RPMI7951 (cell line): ENCODE results near the gene CD59. TPM values are rescaled to one million over a fixed set of nuclear protein-coding genes. Genes with fewer than 3 reads are reported as not detected.

ENCODE experiments used
- DNase-seq: peaks from one replicate; pipeline ENCODE4 v3.0.0-alpha.2; 2012; ENCODE audit warnings: low read depth
- total RNA-seq: library from RNA; depleted of rRNA; stranded (reverse); fragments of >200 nt; shearing (Covaris generic); gene quantifications from 2 replicates; pipeline ENCODE4 v1.2.3, GENCODE V29; 2014; rRNA removed

Gene CD59
- total RNA-seq = 118 TPM in 2 replicates

GRCh38 chr11:33736148-33736812, at the start of gene CD59:
CD59 (minus strand) TSS chr11:33736423; CDS start chr11:33722445, 13,978 bp downstream.
- DNase-seq = peak; percentile 85

- no peak for DNase-seq
Observed at GRCh38 chr11:33785609-33786008, 49.4 kb upstream of the CD59 start.

GRCh38 chr11:33779849-33780528, 43.8 kb upstream of the CD59 start:
- peak; percentile 19 for DNase-seq

DNA sequence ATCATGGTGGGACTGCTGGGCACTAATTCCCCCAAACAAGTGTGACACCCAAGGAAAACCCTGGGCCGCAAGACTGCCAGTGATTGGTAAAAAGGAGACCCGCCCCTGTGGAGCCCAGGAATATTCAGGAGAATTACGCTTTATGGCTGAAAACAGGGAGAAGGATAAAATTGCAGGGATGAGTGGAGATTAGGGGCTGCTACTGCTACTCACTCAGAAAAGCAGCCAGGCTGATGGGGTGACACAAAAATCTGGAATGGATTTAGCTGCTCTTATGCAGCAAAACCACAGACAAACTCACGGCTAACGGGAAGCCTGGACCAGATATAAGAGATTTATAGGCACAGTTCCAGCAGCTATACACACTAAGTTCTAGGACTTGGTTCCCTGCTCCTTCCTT, 42.5 kb upstream of the CD59 start:
- DNase-seq = peak; percentile 74

DNA sequence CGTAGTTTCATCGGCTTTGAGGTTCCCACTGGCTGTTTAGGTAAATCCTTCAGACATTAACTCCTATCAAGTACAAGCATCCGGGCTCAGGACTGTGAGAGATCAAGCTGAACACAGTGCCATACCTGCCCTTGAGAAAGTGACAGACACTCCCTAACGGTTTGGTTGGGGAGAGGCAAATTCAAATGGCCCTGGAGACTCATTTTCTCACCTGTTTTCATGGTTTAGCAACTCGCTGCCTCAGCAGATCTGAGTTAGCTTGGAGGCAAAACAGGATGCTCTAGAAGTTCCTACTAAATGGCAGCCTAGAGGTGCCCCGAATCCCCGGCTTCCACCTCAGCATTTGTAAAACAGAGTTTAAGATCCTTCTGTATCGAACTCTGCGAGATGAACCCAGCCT, 41.7 kb upstream of the CD59 start:
- no peak for DNase-seq

DNA sequence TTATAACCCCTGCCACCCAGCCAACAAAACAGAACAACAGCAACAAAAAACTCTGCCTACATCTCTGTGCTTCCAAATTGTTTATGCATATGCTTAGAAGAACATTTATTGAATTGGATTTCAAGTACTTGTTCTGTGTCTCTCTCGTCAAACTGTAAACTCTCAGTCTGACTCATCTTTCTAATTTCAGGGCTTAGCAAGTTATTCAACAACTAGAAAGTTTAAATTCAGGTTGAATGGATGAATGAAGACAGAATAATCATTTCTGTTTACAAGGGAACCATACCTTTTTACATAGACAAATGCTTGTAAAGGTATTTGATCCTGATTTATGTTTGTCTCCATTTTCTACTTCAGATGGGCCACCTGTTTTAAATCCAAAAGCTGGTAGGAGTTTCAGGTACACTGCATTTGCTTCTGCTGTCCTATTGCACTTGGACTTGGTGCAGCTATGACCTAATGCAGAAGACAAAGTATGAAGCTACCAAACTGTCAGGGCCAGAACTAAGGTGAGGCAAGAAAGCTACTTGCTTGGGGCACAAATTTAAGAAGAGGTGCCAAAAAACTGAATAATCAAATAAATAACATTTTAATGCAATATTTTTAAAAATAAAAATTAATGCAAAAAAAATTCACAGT, 39.7 kb upstream of the CD59 start:
- DNase-seq = no peak

DNA sequence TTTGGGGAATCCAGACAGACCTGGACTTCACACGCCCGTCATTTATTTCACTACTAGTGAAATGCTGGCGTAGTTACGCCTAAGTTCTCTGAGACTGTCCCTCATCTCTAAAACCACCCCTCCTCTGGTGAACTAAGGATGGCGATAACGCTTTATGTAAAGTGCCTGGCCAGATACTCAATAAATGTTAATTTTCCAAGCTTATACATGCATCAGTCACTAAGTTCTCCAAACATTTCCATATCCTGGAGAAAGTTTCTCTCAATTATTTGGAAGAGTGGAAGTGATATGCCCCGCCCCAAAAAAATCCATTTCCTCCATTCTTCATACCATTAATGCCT, 39.2 kb upstream of the CD59 start:
- DNase-seq = no peak

GRCh38 chr11:33774736-33775466, 38.7 kb upstream of the CD59 start:
- DNase-seq = no peak

GRCh38 chr11:33773987-33774735, 37.9 kb upstream of the CD59 start, which contains the start of gene FBXO3:
FBXO3 (minus strand) TSS chr11:33774520; CDS start chr11:33774497, 23 bp downstream.
- peak; percentile 81 for DNase-seq

GRCh38 chr11:33773404-33773986, 37.3 kb upstream of the CD59 start:
- peak; percentile 4 for DNase-seq

GRCh38 chr11:33772870-33773269, 36.6 kb upstream of the CD59 start:
- no peak for DNase-seq

DNA sequence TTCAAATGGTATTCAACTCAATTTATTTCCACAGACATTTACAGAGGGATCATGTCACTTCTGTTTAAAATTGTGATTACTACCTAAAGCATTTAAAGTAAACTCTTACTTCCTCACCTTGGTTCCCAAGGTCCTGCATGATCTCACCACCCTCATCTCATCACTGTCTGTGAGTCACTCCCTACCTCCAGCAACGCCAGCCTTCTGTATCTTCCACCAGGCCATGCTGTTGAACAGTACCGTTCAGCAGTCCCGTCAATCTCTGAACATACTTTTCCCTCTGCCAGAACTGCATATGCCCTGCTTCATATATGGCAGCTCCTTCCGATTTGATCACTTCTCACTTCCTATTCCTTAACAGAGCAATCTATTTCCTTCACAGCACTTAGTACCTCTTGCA, 36.1 kb upstream of the CD59 start:
- DNase-seq = no peak

GRCh38 chr11:33770236-33770635, 34.0 kb upstream of the CD59 start:
- no peak for DNase-seq

- no peak for DNase-seq
Observed at GRCh38 chr11:33769542-33769941, 33.3 kb upstream of the CD59 start.

DNA sequence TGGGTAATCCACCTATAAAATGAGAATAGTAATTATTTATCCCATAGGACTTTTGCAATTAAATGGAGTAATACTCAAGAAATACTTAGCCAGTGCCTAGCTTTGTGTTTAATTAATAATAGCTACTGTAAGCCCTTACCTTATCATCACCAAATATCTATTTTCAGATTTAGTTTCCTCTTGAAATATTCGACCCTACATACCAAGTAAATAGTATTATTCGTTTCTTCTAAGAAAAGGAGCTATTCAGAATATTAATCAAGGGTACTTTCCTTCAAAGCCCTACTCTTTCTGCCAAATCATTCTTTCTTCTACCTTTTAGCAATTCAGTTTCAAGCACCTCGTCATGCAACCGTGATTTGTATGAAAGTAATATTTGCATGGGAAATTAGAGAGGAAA, 31.4 kb upstream of the CD59 start:
- no peak for DNase-seq

DNA sequence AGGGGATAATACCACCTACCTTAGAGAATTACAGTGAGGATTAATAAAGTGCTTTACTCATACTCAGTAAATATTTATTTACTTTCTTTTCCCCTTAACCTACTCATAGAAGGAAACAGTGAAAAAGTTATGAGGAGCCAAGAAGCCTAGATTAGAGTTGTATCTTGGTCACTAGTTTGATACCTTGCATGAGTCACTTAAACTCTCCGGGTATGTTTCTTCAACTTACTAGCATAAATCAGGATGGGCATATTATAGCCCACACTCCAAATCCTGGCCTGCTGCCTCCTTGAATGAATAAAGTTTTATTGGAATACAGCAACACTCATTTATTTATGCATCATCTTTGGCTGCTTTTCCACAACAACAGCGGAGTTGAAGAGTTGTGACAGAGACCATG, 29.9 kb upstream of the CD59 start:
- no peak for DNase-seq

DNA sequence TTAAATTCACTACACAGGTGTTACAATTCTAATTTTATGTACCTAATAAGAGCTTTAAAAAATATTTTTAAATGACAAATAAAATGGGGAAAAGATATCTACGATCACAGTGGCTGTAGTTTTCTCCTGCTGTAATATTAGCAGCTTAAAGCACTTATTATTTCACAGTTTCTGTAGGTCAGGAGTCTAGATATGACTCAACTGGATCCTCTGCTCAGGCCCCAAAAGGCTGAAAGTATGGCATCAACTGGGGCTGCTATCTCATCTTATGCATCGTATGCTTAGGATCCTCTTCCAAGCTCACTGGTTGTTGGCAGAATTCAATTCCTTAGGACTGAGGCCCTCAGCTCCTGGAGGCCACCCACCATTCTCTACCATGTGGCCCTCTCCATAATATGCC, 25.2 kb upstream of the CD59 start:
- no peak for DNase-seq

DNA sequence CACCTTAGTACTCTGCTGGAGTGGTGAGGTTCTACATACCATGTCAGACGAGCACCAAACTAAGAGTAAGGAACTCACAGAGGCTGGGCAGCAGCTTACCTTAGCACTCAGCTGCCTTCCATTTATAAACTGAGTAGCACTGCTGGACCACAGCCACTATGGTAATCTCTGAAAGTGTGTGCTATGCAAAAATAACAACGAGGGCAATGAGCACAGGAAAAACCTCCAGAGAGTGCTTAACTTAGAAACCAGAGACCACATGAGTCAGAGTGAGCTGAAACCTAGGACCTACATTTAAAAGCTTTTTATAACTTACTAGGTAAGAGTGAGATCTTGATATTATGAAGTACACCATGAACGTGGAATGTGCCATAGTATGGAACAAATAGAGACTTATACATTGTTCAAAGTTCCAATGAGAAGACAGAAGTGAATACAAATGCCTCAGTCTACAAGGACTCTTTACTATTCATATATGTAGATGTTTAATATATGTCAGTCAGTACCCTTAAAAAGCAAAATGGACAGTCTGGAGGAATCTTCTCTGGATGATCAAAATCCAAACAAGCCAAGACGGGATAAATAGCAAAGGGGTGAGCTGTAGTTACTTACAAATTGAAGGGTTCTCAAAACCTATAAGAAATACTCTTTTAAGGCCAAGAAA, 17.2 kb upstream of the CD59 start:
- no peak for DNase-seq

GRCh38 chr11:33751878-33752277, 15.7 kb upstream of the CD59 start:
- no peak for DNase-seq

DNA sequence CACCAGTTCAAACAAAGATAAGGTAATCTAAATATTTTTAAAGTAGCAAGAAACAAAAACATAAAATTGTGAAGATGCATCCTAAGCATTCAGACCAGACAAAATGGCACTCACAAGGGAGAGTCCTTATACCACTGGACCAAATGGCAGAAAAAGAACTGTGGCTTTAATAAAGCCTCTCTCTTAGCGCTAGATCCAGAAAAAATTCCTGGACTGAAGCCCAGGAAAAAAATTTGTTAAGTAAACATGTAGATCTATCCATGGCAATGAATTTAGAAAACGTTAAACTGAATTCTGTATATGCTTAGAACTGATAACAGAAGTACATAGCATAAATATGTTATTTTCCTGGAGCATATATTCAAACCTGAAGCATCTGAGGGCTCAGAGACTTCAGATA, 11.8 kb upstream of the CD59 start:
- no peak for DNase-seq

DNA sequence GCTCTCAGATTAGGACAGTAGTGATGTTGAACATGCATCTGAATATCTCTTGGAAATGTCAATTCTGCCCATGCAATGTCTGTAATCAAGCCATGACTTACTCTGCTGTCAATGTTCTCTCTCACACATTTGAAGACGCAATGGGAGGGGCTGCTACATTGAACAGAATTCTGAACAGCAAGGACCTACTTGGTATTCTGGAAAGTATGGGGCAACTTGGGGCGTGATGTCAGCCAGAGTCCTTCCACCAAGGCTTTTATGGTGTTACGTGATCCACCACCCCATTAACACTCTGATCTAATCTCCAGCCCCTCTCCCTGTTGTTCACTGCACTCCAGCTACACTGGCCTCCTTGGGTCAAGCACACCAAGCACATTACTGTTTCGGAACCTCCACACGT, 7.1 kb upstream of the CD59 start:
- DNase-seq = no peak
